OCI-LY1 (cell line): ENCODE measurements around the gene ARID5B.

Experiments
- CTCF ChIP-seq: fragments of 200-600 bp; sonication (generic), shearing (Covaris generic); IDR thresholded peaks from 2 replicates; pipeline ENCODE4 v1.5.1; 2017; ENCODE audit warnings: mild to moderate bottlenecking, antibody characterized with exemption, low read length, moderate library complexity, mixed read lengths
- EZH2 ChIP-seq: fragments of 200-600 bp; sonication (generic), shearing (Covaris generic); IDR thresholded peaks from 2 replicates; pipeline ENCODE4 v1.8.0; 2017; ENCODE audit warnings: borderline replicate concordance, mixed run types, mild to moderate bottlenecking, antibody characterized with exemption, low read length, moderate library complexity, mixed read lengths

GRCh38 chr10:61990761-61991135 lies 89.2 kb downstream of the ARID5B start:
- TF ChIP-seq CTCF = no peak
- TF ChIP-seq EZH2 = no peak
